Endothelial cell of umbilical vein (primary cell): ENCODE measurements around the gene BAG1. TPM values are rescaled to one million over a fixed set of nuclear protein-coding genes. Genes with fewer than 3 reads are reported as not detected.

ENCODE experiments used
- BruUV-seq: library from RNA; stranded (reverse); fragments of 400-500 nt; replicated peaks from 2 replicates; lab custom pipeline; 2021; lab: Mats Ljungman, UMichigan
- CTCF ChIA-PET: fragments of 300-600, 350-600 bp; sonication (Branson Sonifier 250); formaldehyde crosslinking; loops from one replicate; lab custom pipeline; 2021; ENCODE audit warnings: antibody characterized with exemption, inconsistent platforms; lab: Charles Lee
- POLR2A ChIA-PET: fragments of 300-600, 350-600 bp; sonication (Branson Sonifier 250); formaldehyde crosslinking; loops from one replicate; lab custom pipeline; 2021; ENCODE audit warnings: antibody characterized with exemption, inconsistent platforms; lab: Charles Lee
- DNase-seq: peaks from one replicate; pipeline ENCODE4 v3.0.0-alpha.2; 2011; ENCODE audit warnings: low read depth, low spot score
- FAIRE-seq: peaks from 2 replicates; lab custom pipeline; 2011; peaks lifted over from hg19 to GRCh38; lab: Jason Lieb, UNC
- H2AFZ ChIP-seq: 2 replicates; pipeline ENCODE4 v1.6.0; 2012; ENCODE audit warnings: low read depth, low read length, control low read depth, inconsistent platforms
- H3K27ac ChIP-seq: 2 replicates; pipeline ENCODE4 v1.5.1; 2011; ENCODE audit warnings: low read depth, mild to moderate bottlenecking, control low read depth, low read length, moderate library complexity; ENCODE audit not compliant: insufficient read depth
- H3K27me3 ChIP-seq, 2 experiments: 2 replicates each; pipeline versions ENCODE4 v1.6.0 to v1.6.1; 2011; ENCODE audit warnings: low read length in 2 of 2, mixed read lengths in 1 of 2; ENCODE audit not compliant: control insufficient read depth in 2 of 2, insufficient read depth in 2 of 2
- H3K36me3 ChIP-seq, 2 experiments: 2 replicates in 1 of 2; 3 replicates in 1 of 2; pipeline ENCODE4 v1.5.1; 2011; ENCODE audit warnings: low read length in 2 of 2, mild to moderate bottlenecking in 1 of 2, moderate library complexity in 1 of 2; ENCODE audit not compliant: control insufficient read depth in 2 of 2, insufficient read depth in 2 of 2; ENCODE audit errors: extremely low read depth in 1 of 2
- H3K4me1 ChIP-seq: 3 replicates; pipeline ENCODE4 v1.5.1; 2011; ENCODE audit warnings: mild to moderate bottlenecking, low read length; ENCODE audit not compliant: control insufficient read depth, insufficient read depth; ENCODE audit errors: extremely low read depth
- H3K4me2 ChIP-seq: 2 replicates; pipeline ENCODE4 v1.6.1; 2011; ENCODE audit warnings: low read length, control low read depth, mixed read lengths; ENCODE audit not compliant: insufficient read depth
- H3K4me3 ChIP-seq, 3 experiments: fragments of 200-600 bp in 1 of 3; sonication (generic), shearing (Covaris generic) in 1 of 3; replicated peaks in 1 of 3; 2 replicates each; pipeline ENCODE4 v1.5.1; 2011 to 2016; ENCODE audit warnings: control low read depth in 3 of 3, low read length in 3 of 3, mild to moderate bottlenecking in 2 of 3, inconsistent platforms in 1 of 3, low read depth in 1 of 3, moderate library complexity in 1 of 3; ENCODE audit not compliant: insufficient read depth in 1 of 3
- H3K79me2 ChIP-seq: 2 replicates; pipeline ENCODE4 v1.6.0; 2012; ENCODE audit warnings: low read length, inconsistent platforms; ENCODE audit not compliant: control insufficient read depth, insufficient read depth
- H3K9ac ChIP-seq: replicated peaks from 2 replicates; pipeline ENCODE3; 2011; ENCODE audit warnings: low read length, control low read depth; ENCODE audit not compliant: insufficient read depth; ENCODE audit errors: extremely low read depth
- H3K9me1 ChIP-seq: replicated peaks from 3 replicates; pipeline ENCODE4 v1.6.0; 2011; ENCODE audit warnings: mild to moderate bottlenecking, low read length; ENCODE audit not compliant: control insufficient read depth, insufficient read depth; ENCODE audit errors: extremely low read depth
- H3K9me3 ChIP-seq: replicated peaks from 2 replicates; pipeline ENCODE4 v1.5.1; 2012; ENCODE audit warnings: low read length, inconsistent platforms; ENCODE audit not compliant: control insufficient read depth, insufficient read depth
- H4K20me1 ChIP-seq: replicated peaks from 2 replicates; pipeline ENCODE3; 2011; ENCODE audit warnings: mild to moderate bottlenecking, low read length; ENCODE audit not compliant: control insufficient read depth, insufficient read depth; ENCODE audit errors: extremely low read depth
- CTCF ChIP-seq, 2 donors: IDR thresholded peaks; 1 replicate in 1 of 2; 2 replicates in 1 of 2; pipeline ENCODE4 v1.5.1; 2011; ENCODE audit warnings: low read length in 2 of 2, mild to moderate bottlenecking in 2 of 2, moderate library complexity in 2 of 2, control low read depth in 1 of 2, inconsistent platforms in 1 of 2, low read depth in 1 of 2; ENCODE audit not compliant: insufficient read depth in 1 of 2; ENCODE audit errors: extremely low read depth in 1 of 2
- EZH2 ChIP-seq: IDR thresholded peaks from 2 replicates; pipeline ENCODE4 v1.6.1; 2012; ENCODE audit warnings: borderline replicate concordance, low read depth, mild to moderate bottlenecking, moderate library complexity, low read length, inconsistent platforms; ENCODE audit not compliant: severe bottlenecking
- FOS ChIP-seq: IDR thresholded peaks from 2 replicates; pipeline ENCODE4 v1.6.1; 2011; ENCODE audit warnings: mild to moderate bottlenecking, low read length, moderate library complexity, borderline replicate concordance; ENCODE audit not compliant: insufficient read depth
- GATA2 ChIP-seq: IDR thresholded peaks from 2 replicates; pipeline ENCODE4 v1.7.0; 2011; ENCODE audit warnings: low read depth, mild to moderate bottlenecking, moderate library complexity, mixed read lengths, low read length; ENCODE audit not compliant: insufficient read length, insufficient read depth
- JUN ChIP-seq: IDR thresholded peaks from 2 replicates; pipeline ENCODE4 v1.6.1; 2011; ENCODE audit warnings: borderline replicate concordance, low read depth; ENCODE audit not compliant: insufficient read length, insufficient read depth
- MAX ChIP-seq: IDR thresholded peaks from 2 replicates; pipeline ENCODE4 v1.6.1; 2011; ENCODE audit not compliant: insufficient read depth, insufficient read length
- MYC ChIP-seq: IDR thresholded peaks from one replicate; pipeline ENCODE4 v1.6.1; 2011; ENCODE audit warnings: mild to moderate bottlenecking, low read depth, low read length
- POLR2A ChIP-seq: IDR thresholded peaks from 2 replicates; pipeline ENCODE4 v1.6.1; 2012; ENCODE audit warnings: low read depth, mild to moderate bottlenecking, control low read depth, low read length
- POLR2AphosphoS5 ChIP-seq: IDR thresholded peaks from 2 replicates; pipeline ENCODE4 v1.6.1; 2012; ENCODE audit warnings: low read depth, mild to moderate bottlenecking, control low read depth, low read length, moderate library complexity; ENCODE audit not compliant: insufficient read depth
- dilution Hi-C: fragments of 300-500 bp; cut with MboI; formaldehyde crosslinking; loops from one replicate; pipeline ENCODE4 v1.15.0; 2019; ENCODE audit warnings: low sequenced_read_pairs; ENCODE audit not compliant: extremely low pct_ligation_motif_present
- intact Hi-C: fragments of 100-400 bp; cut with micrococcal nuclease; formaldehyde crosslinking; loops from one replicate; pipeline ENCODE4 v1.10.0; 2022
- polyA plus RNA-seq, 4 experiments: library from polyadenylated mRNA; depleted of rRNA in 3 of 4; stranded (reverse) in 3 of 4; unstranded in 1 of 4; fragments of >200 nt; gene quantifications; 2 replicates each; pipeline versions ENCODE4 v1.2.1 to v1.2.3, GENCODE V29; 2011 to 2012; ENCODE audit warnings: missing spikeins in 1 of 4
- total RNA-seq: library from RNA; stranded (reverse); gene quantifications from 2 replicates; pipeline ENCODE4 v1.2.3, GENCODE V29; 2021

BAG1 gene
- total and polyA plus RNA-seq, 2 donors (not counting 3 experiments of a cell fraction or from before 2014, with no cell fraction given) = 44.6 to 87.4 TPM

- Histone ChIP-seq H4K20me1 (no peaks in the 10 kb centered on the region), H3K4me2 (no peak overlapping the region), H3K9ac (no peak overlapping the region), H3K9me1 (no peaks in the 10 kb centered on the region), H3K27me3 (no peaks in the 10 kb centered on the region), H3K27ac (no peak overlapping the region), H3K36me3 (peaks cover 3 to 6% of the 10 kb centered on the region in 2 experiments), H3K4me3 (no peak overlapping the region), H3K4me1 (no peaks in the 10 kb centered on the region), H3K79me2 (no peaks in the 10 kb centered on the region), H2AFZ (no peak overlapping the region), H3K9me3 (no peaks in the 10 kb centered on the region)
- no TSS peak for BruUV-seq
- DNase-seq = no peak
- dilution Hi-C loops = no loop called here
- ChIA-PET POLR2A (no interaction called here), CTCF (interaction anchor here (1.3 kb wide), 1 partner anchor 15 kb away, joined by 3 read pairs; no protein-coding TSS in a partner anchor)
- TF ChIP-seq GATA2 = no peak
- TF ChIP-seq EZH2 = no peak
- no peak for FAIRE-seq
- intact Hi-C loops = no loop called here
Measured at GRCh38 chr9:33248606-33249005, 15.9 kb downstream of the BAG1 start.

DNA sequence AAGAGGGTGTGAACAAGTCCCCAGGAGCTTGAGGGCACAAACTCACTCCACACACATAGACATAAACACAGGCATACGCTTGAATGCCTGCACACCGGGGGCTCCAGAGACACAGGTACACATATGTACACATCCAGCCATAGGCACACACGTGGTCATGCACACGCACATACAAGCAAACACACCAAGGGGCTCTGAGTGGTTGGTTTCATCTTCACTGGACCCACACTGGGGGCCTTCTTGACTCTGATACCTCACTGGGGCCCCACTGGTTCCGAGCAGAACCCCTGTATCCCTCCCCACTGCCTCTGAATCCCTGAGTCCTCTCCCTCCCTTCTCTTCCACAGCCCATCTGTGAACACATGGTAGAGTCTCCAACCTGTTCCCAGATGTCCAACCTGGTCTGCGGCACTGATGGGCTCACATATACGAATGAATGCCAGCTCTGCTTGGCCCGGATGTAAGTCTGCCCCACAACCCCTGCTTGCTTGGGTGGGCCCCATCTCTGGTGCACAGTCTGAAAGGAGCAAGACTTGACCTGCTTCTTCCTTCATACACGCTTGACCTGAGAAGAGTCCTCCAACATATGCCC, 18.1 kb downstream of the BAG1 start:
- Histone ChIP-seq H3K4me3 (no peak overlapping the region), H3K36me3 (no peaks in the 10 kb centered on the region), H2AFZ (no peak overlapping the region), H3K79me2 (no peaks in the 10 kb centered on the region), H3K4me2 (no peak overlapping the region), H3K9ac (no peak overlapping the region), H4K20me1 (no peaks in the 10 kb centered on the region), H3K9me1 (no peaks in the 10 kb centered on the region), H3K27ac (no peak overlapping the region), H3K4me1 (no peaks in the 10 kb centered on the region), H3K9me3 (no peaks in the 10 kb centered on the region), H3K27me3 (no peaks in the 10 kb centered on the region)
- no peak for FAIRE-seq
- BruUV-seq = no TSS peak
- TF ChIP-seq MYC (no peak), POLR2A (no peak), GATA2 (no peak), MAX (no peak), POLR2AphosphoS5 (no peak), EZH2 (no peak), CTCF (IDR thresholded peaks at IDR 0.05; ENCODE audit: extremely low read depth in 1 of 2, insufficient read depth in 1 of 2, low read depth in 1 of 2, low read length in 2 of 2) (no peak), JUN (no peak), FOS (no peak)
- DNase-seq = no peak
- intact Hi-C loops = no loop called here
- ChIA-PET CTCF (no interaction called here), POLR2A (no interaction called here)
- dilution Hi-C loops = no loop called here
